H1 (cell line): ENCODE measurements around the gene ASTN2. TPM values are rescaled to one million over a fixed set of nuclear protein-coding genes. Genes with fewer than 3 reads are reported as not detected.

ENCODE experiments used
- ASH2L ChIP-seq: fragments of 200-600, 300-600 bp; sonication (generic); IDR thresholded peaks from one replicate; pipeline ENCODE4 v1.7.1; 2017; ENCODE audit warnings: low read length
- KDM5A ChIP-seq: fragments of 200-600 bp; IDR thresholded peaks from 2 replicates; pipeline ENCODE4 v1.7.1; 2012; ENCODE audit warnings: mild to moderate bottlenecking, low read length, inconsistent platforms, mixed read lengths
- MAFK ChIP-seq: IDR thresholded peaks from 2 replicates; pipeline ENCODE4 v1.6.1; 2012; ENCODE audit warnings: low read depth, mild to moderate bottlenecking, improper control_type of control experiment, low read length
- POLR2A ChIP-seq, 2 experiments: IDR thresholded peaks; 1 replicate in 1 of 2; 2 replicates in 1 of 2; pipeline ENCODE4 v1.6.1; 2011; ENCODE audit warnings: low read depth in 2 of 2, low read length in 2 of 2, mild to moderate bottlenecking in 2 of 2; ENCODE audit errors: control extremely low read depth in 1 of 2
- SAP30 ChIP-seq: fragments of 300-600 bp; sonication (generic); IDR thresholded peaks from 2 replicates; pipeline ENCODE4 v1.7.1; 2012; ENCODE audit warnings: low read length, moderate library complexity, mild to moderate bottlenecking, inconsistent platforms; ENCODE audit not compliant: insufficient read depth, insufficient replicate concordance
- polyA plus RNA-seq, 7 experiments: library from polyadenylated mRNA; depleted of rRNA in 3 of 7; stranded (reverse) in 5 of 7; unstranded in 2 of 7; fragments of >200 nt in 5 of 7; fragments of 200-250 nt in 2 of 7; gene quantifications; 1 replicate in 5 of 7; 2 replicates in 1 of 7; 4 replicates in 1 of 7; pipeline versions ENCODE4 v1.2.1 to v1.2.3, GENCODE V29; 2011 to 2013; ENCODE audit warnings: missing spikeins in 2 of 7, mixed read lengths in 2 of 7
- total RNA-seq: library from RNA; stranded (reverse); fragmentation: NEBNext Ultra II Directional; extraction: Animal tissue kit (Norgen Biotek cat#: 25700); gene quantifications from 2 replicates; pipeline ENCODE4 v1.2.1, GENCODE V29; 2021

Gene ASTN2
- total and polyA plus RNA-seq, 2 of the 8 experiments (the other 6 are each of a cell fraction or from before 2014, with no cell fraction given) = 8.2 to 13.7 TPM

GRCh38 chr9:117018966-117019617 lies 395.8 kb downstream of the ASTN2 start (continued):
- no peak for TF ChIP-seq POLR2A (IDR thresholded peaks at IDR 0.05; ENCODE audit: control extremely low read depth in 1 of 2, low read depth in 2 of 2, low read length in 2 of 2)
- TF ChIP-seq ASH2L = no peak
- TF ChIP-seq SAP30 = no peak
- no peak for TF ChIP-seq MAFK
- TF ChIP-seq KDM5A = no peak
- TF ChIP-seq, all 59 proteins: peak for 0
